T-helper 22 cell (primary cell): ENCODE measurements around the gene HSF2BP.
"Not testable (repeated sequence)": the region's sequence is repeated elsewhere in the genome, so short reads cannot be mapped to it uniquely, and the experiment has no call there.

ENCODE experiments used
- DNase-seq: peaks from one replicate; pipeline ENCODE4 v3.0.0-alpha.2; 2020; ENCODE audit warnings: low read depth

The HSF2BP gene

GRCh38 chr21:43659136-43660000 lies at the start of gene HSF2BP, which contains the start of gene RRP1B:
Gene HSF2BP, minus strand, starts transcription at chr21:43659488. Its CDS starts 1,392 bp downstream, at chr21:43658096.
Gene RRP1B, plus strand, starts transcription at chr21:43659560. Its CDS starts 105 bp downstream, at chr21:43659665.
- peak; percentile 64 for DNase-seq

- no peak for DNase-seq
Observed at GRCh38 chr21:43708745-43709381, 49.6 kb upstream of the HSF2BP start.

- DNase-seq = no peak
Observed at GRCh38 chr21:43707462-43707861, 48.2 kb upstream of the HSF2BP start.

GRCh38 chr21:43703035-43703880 lies 44.0 kb upstream of the HSF2BP start:
- no peak for DNase-seq

GRCh38 chr21:43702785-43703034 lies 43.4 kb upstream of the HSF2BP start:
- DNase-seq = no peak

- no peak for DNase-seq
Observed at GRCh38 chr21:43701936-43702784, 42.9 kb upstream of the HSF2BP start.

GRCh38 chr21:43699933-43700599 lies 40.8 kb upstream of the HSF2BP start:
- DNase-seq = no peak

- not testable (repeated sequence) for DNase-seq
Observed at GRCh38 chr21:43699492-43699777, 40.1 kb upstream of the HSF2BP start.

GRCh38 chr21:43697758-43698643 lies 38.7 kb upstream of the HSF2BP start:
- DNase-seq = no peak

- DNase-seq = no peak
Observed at GRCh38 chr21:43696214-43696613, 36.9 kb upstream of the HSF2BP start.

GRCh38 chr21:43694437-43695079 lies 35.3 kb upstream of the HSF2BP start:
- DNase-seq = no peak

GRCh38 chr21:43693981-43694380 lies 34.7 kb upstream of the HSF2BP start:
- DNase-seq = no peak

- no peak for DNase-seq
Observed at GRCh38 chr21:43692949-43693348, 33.7 kb upstream of the HSF2BP start.

- no peak for DNase-seq
Observed at GRCh38 chr21:43691801-43692200, 32.5 kb upstream of the HSF2BP start.

- DNase-seq = no peak
Observed at GRCh38 chr21:43691086-43691795, 32.0 kb upstream of the HSF2BP start.

GRCh38 chr21:43690346-43690745 lies 31.1 kb upstream of the HSF2BP start:
- DNase-seq = no peak

- DNase-seq = no peak
Observed at GRCh38 chr21:43689556-43690337, 30.5 kb upstream of the HSF2BP start.

GRCh38 chr21:43688906-43689305 lies 29.6 kb upstream of the HSF2BP start:
- no peak for DNase-seq
